Cerebellar cortex (tissue), 1 donor: ENCODE data around the gene EMX1.

Experiments
- DNase-seq: peaks from one replicate; pipeline ENCODE4 v3.0.0-alpha.2; 2015; ENCODE audit warnings: low spot score

EMX1 gene

GRCh38 chr2:72958542-72959385, 41.4 kb downstream of the EMX1 start:
- DNase-seq = no peak

GRCh38 chr2:72959554-72959953, 42.2 kb downstream of the EMX1 start:
- DNase-seq = no peak

GRCh38 chr2:72959995-72960981, 43.0 kb downstream of the EMX1 start:
- DNase-seq = no peak

- no peak for DNase-seq
Measured at GRCh38 chr2:72961036-72961720, 43.9 kb downstream of the EMX1 start.

GRCh38 chr2:72961853-72962468, 44.6 kb downstream of the EMX1 start:
- no peak for DNase-seq

GRCh38 chr2:72962911-72963310, 45.6 kb downstream of the EMX1 start:
- no peak for DNase-seq

- no peak for DNase-seq
Measured at GRCh38 chr2:72963423-72964145, 46.3 kb downstream of the EMX1 start.

- no peak for DNase-seq
Measured at GRCh38 chr2:72964146-72964525, 46.8 kb downstream of the EMX1 start.

GRCh38 chr2:72965016-72965415, 47.7 kb downstream of the EMX1 start:
- no peak for DNase-seq

GRCh38 chr2:72965770-72966450, 48.6 kb downstream of the EMX1 start:
- no peak for DNase-seq

GRCh38 chr2:72968286-72968685, 51.0 kb downstream of the EMX1 start:
- DNase-seq = no peak

GRCh38 chr2:72969706-72970105, 52.4 kb downstream of the EMX1 start:
- DNase-seq = no peak

- no peak for DNase-seq
Measured at GRCh38 chr2:72971036-72971435, 53.7 kb downstream of the EMX1 start.

GRCh38 chr2:72972352-72973136, 55.2 kb downstream of the EMX1 start:
- DNase-seq = no peak

- DNase-seq = no peak
Measured at GRCh38 chr2:72973137-72973535, 55.8 kb downstream of the EMX1 start.

- peak; percentile 56 for DNase-seq
Measured at GRCh38 chr2:72973566-72974435, 56.5 kb downstream of the EMX1 start.

- DNase-seq = no peak
Measured at GRCh38 chr2:72974436-72974754, 57.1 kb downstream of the EMX1 start.

- DNase-seq = no peak
Measured at GRCh38 chr2:72975017-72975416, 57.7 kb downstream of the EMX1 start.

- no peak for DNase-seq
Measured at GRCh38 chr2:72979896-72980295, 62.6 kb downstream of the EMX1 start.
